Colon (tissue), 2 donors: Measurements from ENCODE around the gene SLC27A5.
"Not testable (repeated sequence)": the region's sequence is repeated elsewhere in the genome, so short reads cannot be mapped to it uniquely, and the experiment has no call there.

Experiments used
- FAIRE-seq: peaks from 2 replicates; lab custom pipeline; 2012; peaks lifted over from hg19 to GRCh38; lab: Jason Lieb, UNC
- donor health status: control.
- donor health status: control.

Gene SLC27A5

DNA sequence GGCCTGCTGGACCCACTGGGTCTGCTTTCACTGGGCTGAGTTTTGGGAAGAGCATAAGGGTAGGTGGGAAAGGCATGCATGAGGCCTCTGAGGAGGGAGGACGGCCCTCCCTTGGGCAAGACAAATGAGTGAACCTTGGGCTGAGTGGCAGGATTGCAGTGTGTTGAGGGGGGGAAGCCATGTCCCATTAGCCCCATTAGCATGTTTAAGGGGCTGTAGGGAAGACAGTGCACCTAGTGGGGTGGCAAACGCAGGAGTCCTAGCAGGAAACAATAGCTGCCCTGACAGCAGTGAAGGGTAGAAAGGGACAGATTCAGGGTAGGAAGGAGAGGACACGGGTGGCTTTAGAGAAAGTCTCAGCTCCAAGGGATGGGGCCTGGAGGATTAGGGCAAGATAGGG is 10.9 kb upstream of the SLC27A5 start:
- no peak for FAIRE-seq

DNA sequence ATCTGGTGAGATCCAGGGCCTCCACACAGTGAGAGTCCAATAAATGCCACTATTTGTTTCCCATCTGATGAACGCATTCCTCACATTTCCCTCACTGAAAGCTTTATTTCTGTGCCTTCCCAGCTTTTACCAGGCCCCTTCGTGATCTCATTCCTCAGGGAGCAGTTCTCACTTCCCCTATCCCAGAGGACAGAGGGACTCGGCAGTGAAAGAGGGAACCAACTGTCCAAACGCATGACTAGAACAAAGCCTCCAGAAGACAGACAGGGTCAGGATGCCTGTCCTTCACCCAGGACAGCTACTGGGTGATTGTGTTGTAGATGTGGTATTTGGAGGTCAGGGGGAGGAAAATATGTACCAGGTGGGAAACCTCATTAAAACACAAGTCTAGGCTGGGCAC is 9.9 kb upstream of the SLC27A5 start:
- no peak for FAIRE-seq

DNA sequence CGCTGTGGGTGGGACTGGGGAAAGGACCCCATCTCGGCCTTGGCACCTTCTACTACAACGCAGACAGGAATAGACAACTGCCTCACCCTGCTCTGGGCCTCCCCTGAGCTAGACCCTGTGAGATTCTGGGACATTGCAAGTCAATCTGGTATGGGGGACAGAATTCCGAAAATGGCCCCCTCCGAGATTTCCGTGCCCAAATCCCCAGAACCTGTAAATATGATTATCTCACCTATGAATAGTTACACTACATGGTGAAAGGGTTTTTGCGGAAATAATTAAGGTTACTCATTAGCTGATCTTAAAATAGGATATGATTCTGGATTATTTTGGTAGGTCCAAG is 8.4 kb upstream of the SLC27A5 start:
- no peak for FAIRE-seq

DNA sequence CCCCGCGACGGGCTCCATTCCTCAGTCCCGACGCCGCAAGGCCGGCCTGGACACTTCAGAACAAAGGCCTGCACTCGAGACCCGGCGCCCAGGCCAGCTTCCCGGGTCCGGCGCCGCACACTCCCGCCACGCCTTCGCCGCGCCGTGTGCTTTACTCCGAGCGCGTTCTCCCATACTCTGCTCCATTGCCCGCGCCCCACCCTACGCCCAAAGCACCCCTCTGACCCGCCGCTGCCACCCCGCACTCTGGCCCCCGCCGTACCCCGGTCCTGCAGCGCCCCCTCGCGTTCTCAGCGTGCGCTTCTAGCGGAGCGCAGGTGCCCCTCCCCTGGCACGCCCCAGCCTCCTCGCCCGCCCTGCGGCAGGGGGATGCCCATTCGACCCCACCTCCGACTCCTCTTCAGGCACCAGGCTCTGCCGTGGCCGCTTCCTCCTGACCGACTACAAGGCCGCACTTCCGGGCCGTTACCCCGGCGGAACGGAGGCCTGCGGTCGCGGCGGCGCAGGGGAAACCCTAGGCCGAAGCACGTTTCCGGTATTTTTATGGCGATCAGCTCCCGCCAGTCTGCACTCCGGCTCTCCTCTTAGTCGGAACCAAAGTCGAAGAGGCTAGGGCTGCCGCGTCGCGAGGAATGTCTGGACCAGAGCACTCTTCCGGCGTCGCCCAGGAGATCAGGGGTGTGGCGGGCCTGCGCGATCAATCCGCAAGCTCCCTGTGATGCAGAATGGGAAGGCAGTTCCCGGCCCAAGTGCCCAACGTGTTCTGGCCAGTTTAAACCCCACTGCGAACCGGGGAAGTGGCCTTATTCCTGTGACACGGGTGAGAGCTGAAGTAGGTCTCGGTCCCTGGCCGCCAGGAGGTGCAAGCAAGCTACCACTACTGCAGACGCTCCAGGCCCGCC is 7.8 kb upstream of the SLC27A5 start, which contains the start of gene ZBTB45:
TSS of gene ZBTB45 (minus strand) at position 456 of the 902 bp plus-strand sequence. CDS start 2,137 bp downstream, outside the sequence.
- no peak for FAIRE-seq

DNA sequence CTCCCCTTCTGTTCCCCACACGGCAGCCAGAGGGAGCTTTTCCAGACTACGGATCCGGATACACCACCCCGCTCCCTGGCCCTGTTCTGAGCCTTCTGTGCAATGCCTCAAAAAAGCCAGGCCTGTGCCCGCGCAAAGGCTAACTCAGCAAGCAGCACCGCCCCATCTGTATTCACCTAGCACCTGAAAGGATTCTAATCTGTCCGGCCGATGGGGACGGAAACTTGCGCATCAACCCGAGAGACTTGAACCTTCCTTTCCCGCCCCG is 7.2 kb upstream of the SLC27A5 start:
- no peak for FAIRE-seq

DNA sequence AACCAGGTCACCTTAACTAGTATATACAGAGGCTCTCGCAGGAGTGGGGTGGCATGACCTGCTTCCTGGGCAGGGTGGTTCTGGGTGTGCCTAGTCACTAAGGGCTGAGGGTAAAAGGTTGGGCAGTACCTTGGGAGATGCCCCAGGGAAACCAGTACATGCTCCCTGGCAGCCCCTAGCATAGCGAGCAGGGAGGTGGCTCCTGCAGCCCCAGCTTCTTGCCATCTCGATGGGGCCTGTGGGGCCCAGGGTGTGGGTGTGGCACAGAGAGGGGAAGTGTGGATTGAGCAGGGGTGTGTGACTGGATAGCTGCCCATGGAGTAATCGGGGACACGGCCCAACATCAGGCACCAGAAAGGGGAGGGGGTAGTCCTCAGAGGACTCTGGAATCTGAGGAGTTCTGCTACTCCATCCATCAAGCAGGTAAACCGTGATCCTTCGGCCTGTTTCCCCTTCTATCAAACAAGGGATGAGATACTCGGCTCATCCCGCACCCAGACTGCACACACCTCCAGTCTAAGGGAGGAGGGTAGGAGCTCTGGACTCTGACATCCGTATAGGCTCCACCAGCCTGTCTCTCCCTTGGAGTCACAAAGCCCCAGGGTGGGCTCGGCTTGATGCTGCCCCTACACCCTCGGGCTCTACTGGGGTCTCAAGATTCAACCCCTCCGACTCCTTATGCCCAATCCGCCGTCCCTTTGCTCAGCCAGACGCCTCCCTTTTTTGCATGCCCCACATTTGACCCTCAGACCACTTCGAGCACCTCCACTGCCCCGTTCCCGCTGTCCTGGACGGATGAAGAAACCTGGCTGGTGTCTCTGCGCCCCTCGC is 6.7 kb upstream of the SLC27A5 start:
- FAIRE-seq = no peak

DNA sequence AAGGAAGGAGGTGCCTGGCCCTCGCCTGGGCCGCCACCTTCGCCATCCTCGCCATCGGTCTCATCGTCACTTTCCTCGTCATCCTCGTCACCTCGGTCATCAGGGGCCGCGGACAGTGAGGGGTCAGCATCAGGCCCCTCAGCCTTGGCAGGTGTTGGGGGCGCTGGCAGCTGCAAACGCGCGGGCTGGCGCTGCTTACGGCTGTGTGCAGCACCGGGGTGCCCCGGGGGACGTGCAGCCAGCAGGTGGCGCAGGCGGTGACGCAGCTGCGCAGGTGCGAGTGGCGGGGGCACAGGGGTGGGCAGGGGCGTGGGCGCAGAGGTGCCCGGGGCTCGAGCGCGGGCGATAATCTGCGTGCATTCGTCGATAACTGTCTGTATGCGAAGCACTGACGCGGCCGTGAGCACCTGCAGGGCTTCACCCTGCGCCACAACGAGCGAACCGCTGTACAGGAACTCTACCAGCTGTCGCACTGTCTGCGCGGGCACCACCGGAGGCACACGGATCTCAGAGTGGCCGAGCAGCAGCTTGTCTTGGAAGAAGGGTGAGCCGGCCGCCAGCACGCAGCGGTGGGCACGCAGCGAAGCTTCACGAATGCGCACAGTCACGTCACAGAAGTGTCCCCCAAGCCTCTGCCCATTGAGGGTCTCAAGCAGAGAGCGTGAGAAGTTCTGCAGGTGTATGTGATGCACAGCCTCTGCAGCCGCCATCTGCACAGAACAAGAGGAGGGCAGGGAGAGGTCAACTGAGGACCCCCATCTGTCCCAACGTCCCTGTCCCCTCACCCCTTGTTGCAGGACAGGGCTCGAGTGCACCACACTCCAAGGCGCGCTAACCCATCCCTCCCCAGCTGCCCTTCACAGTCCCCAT is 5.4 kb upstream of the SLC27A5 start:
- FAIRE-seq = no peak

DNA sequence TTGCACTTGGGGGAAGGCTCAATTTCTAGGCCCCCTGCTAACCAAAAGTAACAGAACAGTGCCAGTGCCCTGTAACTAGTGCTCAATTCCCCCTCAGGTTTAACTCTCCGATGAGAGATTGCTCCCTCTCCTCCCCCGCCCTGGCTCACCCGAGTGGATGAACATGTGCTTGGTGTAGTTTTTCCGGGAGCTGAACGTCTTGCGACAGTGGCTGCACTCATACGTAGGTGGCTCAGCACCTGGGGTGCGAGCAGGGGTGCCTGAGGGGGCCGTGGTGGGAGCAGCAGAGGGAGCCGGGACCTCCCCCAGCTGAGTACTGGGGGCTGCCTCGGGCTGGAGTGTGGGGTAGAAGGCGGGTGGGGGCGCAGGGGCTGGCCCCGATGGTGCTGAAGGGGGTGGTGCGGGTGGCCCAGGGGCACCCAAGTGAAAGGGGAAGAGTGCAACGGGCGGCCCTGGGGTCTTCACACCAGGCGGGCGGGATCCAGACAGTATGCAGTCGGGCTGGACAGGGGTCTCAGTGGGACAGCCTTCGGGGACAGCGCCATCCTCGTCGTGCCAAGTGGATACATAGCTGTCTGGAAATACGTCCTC is 4.5 kb upstream of the SLC27A5 start:
- no peak for FAIRE-seq

DNA sequence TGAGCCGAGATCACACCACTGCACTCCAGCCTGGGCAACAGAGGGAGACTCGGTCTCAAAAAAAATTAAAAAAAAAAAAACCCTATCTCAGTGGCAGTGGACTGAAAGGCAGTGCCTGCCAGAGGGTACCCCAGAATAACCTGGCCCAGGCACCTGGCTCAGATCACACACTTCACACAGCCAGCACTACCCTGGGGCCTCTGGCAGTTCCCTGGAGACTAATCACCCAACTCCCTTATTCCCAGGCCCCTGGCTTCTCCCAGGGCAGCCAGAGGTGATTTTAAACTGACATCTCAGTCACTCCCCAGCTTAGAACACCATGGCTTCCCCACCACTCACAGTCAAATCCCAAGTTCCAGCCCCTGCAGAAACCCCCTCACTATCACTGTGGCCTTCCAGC is 3.5 kb upstream of the SLC27A5 start:
- FAIRE-seq = no peak

DNA sequence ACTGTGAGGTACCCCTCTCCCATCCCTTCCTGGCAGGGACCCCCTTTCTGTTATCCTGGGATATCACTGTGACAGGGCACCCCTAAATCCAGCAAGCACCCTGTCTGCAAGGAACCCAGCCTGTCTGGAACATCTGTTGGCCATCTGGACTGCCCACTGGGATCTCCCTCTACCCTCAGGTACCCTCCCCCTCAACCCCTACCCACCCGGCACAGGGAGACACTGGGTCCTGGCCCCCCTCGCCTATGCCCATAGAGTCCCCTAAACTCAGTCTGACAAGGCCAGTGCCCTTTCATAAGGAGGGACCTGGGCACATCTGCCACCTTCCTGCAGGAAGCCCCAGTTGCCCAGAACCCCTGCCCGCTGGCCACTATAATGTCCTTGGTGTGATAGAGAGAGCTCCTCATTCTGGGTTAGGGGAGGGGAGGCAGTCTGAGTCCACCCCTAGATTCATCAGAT is 2.8 kb upstream of the SLC27A5 start:
- no peak for FAIRE-seq

DNA sequence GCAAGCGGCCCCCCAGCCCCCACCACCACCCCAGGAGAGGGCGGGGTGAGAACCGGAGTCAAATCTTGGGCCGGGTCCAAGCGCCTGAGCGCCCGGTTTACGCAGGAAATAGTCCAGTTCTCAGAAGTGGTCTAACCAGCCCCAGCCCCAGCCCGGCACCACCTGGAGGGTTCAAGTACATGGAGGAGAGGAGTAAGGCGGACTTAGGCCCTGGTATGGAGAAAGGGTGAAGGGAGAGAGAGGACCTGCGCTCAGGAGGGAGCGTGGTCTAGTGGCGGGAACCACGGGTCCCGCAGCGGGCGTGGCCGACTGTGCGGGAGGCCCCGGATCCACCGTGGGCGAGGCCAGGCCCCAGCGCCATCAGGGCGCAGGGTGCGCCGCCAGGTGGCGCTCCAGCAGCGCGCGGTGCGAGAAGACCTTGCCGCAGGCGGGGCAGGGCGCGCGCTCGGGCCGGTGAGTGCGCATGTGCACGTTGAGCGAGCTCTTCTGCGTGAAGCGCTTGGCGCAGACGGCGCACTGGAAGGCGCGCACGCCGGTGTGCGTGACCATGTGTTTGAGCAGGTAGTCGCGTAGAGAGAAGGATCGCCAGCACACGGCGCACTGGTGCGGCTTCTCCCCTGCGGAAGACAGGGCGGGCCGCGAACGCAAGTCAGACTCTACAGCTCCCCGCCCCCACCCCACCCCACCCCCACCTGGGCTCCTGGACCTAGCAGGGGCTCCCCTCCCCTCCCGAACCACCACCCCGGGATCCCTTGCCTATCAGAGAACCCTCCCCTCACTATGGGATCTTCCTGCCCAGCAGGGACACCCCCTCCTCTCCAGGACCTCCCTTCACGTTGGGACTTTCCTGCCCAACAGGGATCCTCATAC is 2.1 kb upstream of the SLC27A5 start:
- no peak for FAIRE-seq

DNA sequence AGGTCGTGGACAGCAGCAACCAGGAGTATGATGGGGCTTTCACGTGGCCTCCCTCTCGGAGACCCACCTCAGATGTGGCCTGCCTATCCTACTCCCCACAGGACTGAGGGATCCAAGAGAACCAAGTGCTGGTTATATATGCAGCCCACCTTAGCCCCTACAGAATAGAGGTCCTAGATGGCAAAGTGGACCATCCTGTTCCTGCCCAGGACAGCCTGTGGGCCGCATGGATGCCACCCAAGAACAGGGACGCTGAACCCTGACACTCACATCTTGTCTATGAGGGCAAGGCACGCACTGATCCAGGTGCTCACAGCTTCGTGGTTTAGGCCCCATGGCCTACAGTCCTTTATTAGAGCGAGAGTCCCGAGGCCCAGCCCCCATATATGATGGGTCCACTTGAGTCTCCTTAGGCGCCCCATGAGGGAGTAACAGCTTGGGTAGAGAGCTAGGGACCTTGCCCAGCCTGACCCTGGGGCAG is 1.5 kb upstream of the SLC27A5 start:
- no peak for FAIRE-seq

DNA sequence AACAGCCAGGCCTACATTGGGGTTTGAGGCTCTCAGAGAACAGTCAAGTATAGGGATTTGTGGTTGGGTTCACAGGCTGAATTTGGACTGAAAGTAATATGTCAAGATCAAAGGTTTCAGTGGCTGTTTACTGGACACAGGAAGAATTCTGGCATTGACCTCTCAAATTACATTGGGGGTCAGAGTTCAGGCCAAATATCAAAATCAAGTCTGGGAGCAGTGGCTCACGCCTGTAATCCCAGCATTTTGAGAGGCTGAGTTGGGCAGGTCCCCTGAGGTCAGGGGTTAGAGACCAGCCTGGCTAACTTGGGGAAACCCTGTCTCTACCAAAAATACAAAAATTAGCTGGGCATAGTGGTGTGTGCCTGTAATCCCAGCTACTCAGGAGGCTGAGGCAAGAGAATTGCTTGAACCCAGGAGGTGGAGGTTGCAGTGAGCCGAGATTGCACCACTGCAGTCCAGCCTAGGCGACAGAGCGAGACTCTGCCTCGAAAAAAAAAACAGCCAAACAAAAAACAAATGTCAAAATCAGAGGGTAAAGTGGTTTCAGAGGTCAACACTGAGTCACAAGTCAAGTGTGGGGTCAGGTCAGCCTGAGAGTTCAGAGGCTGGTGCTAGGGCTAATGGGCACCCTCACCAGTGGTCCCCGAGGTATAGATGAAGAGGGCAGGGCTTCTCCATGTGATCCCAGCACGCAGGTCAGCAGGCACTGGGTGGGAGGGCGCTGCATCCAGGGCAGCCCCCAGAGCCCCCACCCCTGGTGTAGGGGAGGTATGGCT is 1.5 kb downstream of the SLC27A5 start:
- FAIRE-seq = no peak

DNA sequence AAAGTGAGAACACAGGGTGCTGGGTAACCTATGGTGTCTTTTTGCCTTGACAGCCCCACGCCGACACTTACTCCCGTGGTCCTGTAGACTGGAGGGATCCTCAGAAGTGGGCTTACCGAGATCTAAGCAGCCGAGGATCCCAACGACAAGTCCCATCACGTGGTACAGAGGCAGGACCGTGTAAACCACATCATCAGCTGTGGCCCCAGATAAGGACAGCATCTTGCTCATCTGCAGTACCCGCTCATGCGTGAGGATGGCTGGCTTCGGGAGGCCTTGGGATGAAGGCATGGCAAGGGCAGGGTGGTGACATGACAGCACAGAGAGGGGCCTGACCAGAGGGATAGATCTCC is 2.1 kb downstream of the SLC27A5 start:
- no peak for FAIRE-seq

DNA sequence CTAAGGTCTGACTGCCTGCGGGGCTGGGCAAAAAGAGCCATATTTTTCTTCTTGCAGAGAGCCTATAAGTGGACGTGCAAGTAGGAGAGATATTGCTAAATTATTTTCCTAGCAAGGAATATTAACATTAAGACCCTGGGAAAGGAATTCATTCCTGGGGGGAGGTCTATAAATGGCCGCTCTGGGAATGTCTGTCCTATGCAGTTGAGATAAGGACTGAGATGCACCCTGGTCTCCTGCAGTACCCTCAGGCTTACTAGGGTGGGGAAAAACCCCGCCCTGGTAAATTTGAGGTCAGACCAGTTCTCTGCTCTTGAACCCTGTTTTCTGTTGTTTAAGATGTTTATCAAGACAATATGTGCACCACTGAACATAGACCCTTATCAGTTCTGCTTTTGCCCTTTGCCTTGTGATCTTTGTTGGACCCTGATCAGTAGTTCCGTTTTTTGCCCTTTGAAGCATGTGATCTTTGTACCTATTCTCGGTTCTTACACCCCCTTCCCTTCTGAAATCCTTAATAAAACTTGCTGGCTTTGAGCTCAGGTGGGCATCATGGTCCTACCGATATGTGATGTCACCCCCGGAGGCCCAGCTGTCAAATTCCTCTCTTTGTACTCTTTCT is 4.1 kb downstream of the SLC27A5 start:
- FAIRE-seq = not testable (repeated sequence)

DNA sequence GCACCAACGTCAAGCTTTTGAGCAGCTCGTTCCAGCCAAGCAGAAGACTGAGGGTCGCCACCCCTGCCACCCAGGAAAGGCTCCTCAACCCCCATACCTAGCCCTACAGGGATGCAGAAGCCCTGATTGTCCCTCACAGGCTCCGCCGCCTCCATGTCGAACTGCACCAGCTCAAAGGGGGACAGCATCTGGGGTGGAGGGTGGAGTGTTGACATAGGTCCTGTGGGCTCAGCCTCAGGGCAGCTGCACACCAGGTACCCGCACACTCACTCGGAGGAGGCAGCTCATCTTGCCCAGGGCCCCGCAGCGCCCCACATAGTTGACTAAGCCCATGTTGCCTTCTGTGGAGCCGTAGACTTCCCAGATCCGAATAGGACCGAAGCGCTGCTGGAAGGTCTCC is 11.6 kb downstream of the SLC27A5 start:
- no peak for FAIRE-seq

DNA sequence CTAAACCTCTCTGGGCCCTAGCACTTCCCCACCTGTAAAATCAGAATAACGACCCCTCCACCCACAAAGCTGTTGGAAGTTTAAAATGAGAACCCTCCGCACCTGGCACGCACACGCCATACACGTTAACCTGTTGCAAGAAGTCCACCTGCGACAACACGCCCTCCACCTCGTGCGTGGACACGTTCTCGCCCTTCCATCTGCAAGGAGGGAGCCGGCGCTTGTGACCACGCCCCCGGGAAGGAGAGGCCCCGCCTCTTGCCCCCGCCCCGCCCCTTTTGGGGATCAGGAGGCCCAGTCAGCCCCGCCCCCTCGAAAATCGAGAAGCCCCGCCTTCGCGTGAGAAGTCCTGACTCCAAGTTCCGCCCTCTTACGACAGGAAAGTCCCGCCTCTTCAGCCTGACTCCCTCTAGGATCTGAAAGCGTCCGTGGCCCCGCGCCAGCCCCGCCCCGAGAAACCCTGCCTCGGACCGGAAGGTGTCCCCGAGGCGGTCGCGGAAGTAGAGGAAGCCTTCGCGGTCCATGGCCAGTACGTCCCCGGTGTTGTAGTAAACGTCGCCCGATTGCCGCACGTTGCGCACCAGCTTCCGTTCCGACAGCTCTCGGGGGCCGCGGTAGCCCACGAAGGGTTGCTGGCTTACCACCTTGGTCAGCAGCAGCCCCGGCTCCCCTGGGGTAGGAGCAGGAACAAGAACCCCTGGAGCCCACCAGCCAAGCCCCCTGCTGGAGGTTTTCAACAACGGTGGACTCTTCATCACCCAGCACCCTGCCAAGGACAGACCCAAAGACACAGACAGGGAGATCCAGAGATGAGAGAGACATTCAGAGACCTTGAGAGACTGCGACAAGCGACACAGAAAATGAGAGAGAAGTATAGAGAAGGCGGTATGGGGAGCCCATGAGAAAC is 12.5 kb downstream of the SLC27A5 start:
- FAIRE-seq = no peak

DNA sequence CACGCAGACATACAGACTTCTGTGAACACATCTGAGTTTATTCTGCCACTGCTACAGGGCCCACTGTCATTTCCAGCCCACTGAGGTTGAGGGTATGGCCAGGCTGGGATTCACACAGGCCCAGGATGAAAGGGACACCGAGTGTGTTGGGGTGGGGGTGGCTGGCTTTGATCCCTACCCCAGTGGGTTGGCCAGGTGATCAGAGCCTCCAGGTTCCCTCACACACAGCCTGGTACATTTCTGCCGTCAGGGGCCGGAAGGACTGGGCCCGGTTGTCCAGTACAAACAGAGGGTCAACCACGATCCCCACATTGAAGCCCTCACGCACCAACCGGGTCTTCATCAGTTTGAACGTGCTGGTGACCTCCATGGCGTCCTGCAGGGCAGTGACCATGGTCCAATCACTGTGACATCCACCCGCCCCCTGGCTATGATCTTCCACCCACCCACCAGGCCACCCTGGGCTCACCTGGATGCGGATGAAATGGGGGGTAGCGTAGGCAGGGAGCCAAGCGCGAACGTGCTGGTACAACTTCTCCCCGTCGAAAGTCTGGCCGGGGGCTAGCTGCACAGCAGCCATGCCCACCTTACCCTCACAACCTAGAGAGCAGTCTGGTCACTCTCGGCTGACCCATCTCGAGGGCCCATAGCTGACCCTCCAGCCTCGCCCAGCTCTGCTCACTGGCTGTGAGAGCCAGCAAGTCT is 13.3 kb downstream of the SLC27A5 start:
- no peak for FAIRE-seq
